IMR-90 (cell line): ENCODE results near the gene GATAD2A. TPM values are rescaled to one million over a fixed set of nuclear protein-coding genes. Genes with fewer than 3 reads are reported as not detected.

Experiments
- ATAC-seq: fragments of 200-7000 bp; cut with Tn5 transposase; 2 replicates; pipeline ENCODE4 v1.9.1; 2020; ENCODE audit warnings: low read depth, mild to moderate bottlenecking, moderate library complexity
- BruUV-seq: library from RNA; stranded (reverse); fragments of 400-500 nt; replicated peaks from 2 replicates; lab custom pipeline; 2021; lab: Mats Ljungman, UMichigan
- CTCF ChIA-PET: fragments of 300-600 bp; formaldehyde crosslinking; extraction: SDS; loops from one replicate; lab custom pipeline; 2021; ENCODE audit warnings: antibody characterized with exemption; lab: Yijun Ruan, JAX
- POLR2A ChIA-PET: fragments of 300-600 bp; sonication (Branson Sonifier 250); formaldehyde crosslinking; loops from one replicate; lab custom pipeline; 2022; ENCODE audit warnings: antibody characterized with exemption; ENCODE audit not compliant: unreplicated experiment; lab: Charles Lee
- DNase-seq: peaks from one replicate; pipeline ENCODE4 v3.0.0; 2013
- H2AFZ ChIP-seq: replicated peaks from 2 replicates; pipeline ENCODE3; 2013; ENCODE audit warnings: low read length, mild to moderate bottlenecking; ENCODE audit not compliant: poor library complexity
- H2AK5ac ChIP-seq: 2 replicates; pipeline ENCODE4 v1.6.1; 2013; ENCODE audit warnings: low read depth, low read length, inconsistent platforms
- H2AK9ac ChIP-seq: replicated peaks from 2 replicates; pipeline ENCODE3; 2013; ENCODE audit warnings: mild to moderate bottlenecking, low read depth, low read length, moderate library complexity; ENCODE audit not compliant: poor library complexity
- H2BK120ac ChIP-seq: 2 replicates; pipeline ENCODE4 v1.6.1; 2013; ENCODE audit warnings: low read depth, low read length, inconsistent platforms
- H2BK15ac ChIP-seq: 3 replicates; pipeline ENCODE4 v1.6.1; 2013; ENCODE audit warnings: low read depth, low read length, inconsistent platforms
- H2BK20ac ChIP-seq: 2 replicates; pipeline ENCODE4 v1.6.1; 2013; ENCODE audit warnings: low read depth, mild to moderate bottlenecking, inconsistent platforms, low read length, moderate library complexity
- H2BK5ac ChIP-seq: 2 replicates; pipeline ENCODE4 v1.6.1; 2013; ENCODE audit warnings: mild to moderate bottlenecking, low read depth, low read length, inconsistent platforms; ENCODE audit not compliant: poor library complexity, severe bottlenecking
- H3K14ac ChIP-seq: replicated peaks from 2 replicates; pipeline ENCODE4 v1.6.1; 2013; ENCODE audit warnings: low read depth, low read length, inconsistent platforms
- H3K18ac ChIP-seq: 2 replicates; pipeline ENCODE4 v1.6.1; 2013; ENCODE audit warnings: low read depth, low read length, control low read depth
- H3K23ac ChIP-seq: 2 replicates; pipeline ENCODE4 v1.6.1; 2013; ENCODE audit warnings: low read depth, low read length, inconsistent platforms
- H3K27ac ChIP-seq: 2 replicates; pipeline ENCODE4 v1.5.1; 2013; ENCODE audit warnings: mild to moderate bottlenecking, control low read depth, low read length; ENCODE audit not compliant: insufficient read depth
- H3K27me3 ChIP-seq: 2 replicates; pipeline ENCODE4 v1.6.1; 2013; ENCODE audit warnings: low read length; ENCODE audit not compliant: control insufficient read depth, insufficient read depth
- H3K36me3 ChIP-seq: 2 replicates; pipeline ENCODE4 v1.6.1; 2013; ENCODE audit warnings: low read length, mixed read lengths; ENCODE audit not compliant: control insufficient read depth, insufficient read depth
- H3K4ac ChIP-seq: 2 replicates; pipeline ENCODE4 v1.6.1; 2013; ENCODE audit warnings: low read depth, low read length, inconsistent platforms
- H3K4me1 ChIP-seq: 2 replicates; pipeline ENCODE4 v1.6.1; 2013; ENCODE audit warnings: low read length, mixed read lengths; ENCODE audit not compliant: control insufficient read depth, insufficient read depth
- H3K4me2 ChIP-seq: 2 replicates; pipeline ENCODE4 v1.6.1; 2013; ENCODE audit warnings: low read depth, mild to moderate bottlenecking, control low read depth, low read length, moderate library complexity
- H3K4me3 ChIP-seq: 2 replicates; pipeline ENCODE4 v1.5.1; 2013; ENCODE audit warnings: low read depth, mild to moderate bottlenecking, control low read depth, low read length, moderate library complexity; ENCODE audit not compliant: insufficient read depth
- H3K56ac ChIP-seq: 2 replicates; pipeline ENCODE4 v1.6.1; 2013; ENCODE audit warnings: low read length, inconsistent platforms; ENCODE audit not compliant: insufficient read depth; ENCODE audit errors: extremely low read depth
- H3K79me1 ChIP-seq, 2 experiments: 2 replicates each; pipeline ENCODE4 v1.6.1; 2013; ENCODE audit warnings: low read length in 2 of 2, inconsistent platforms in 1 of 2, low read depth in 1 of 2
- H3K9ac ChIP-seq: 2 replicates; pipeline ENCODE4 v1.6.1; 2013; ENCODE audit warnings: low read depth, low read length, control low read depth
- H3K9me1 ChIP-seq: 2 replicates; pipeline ENCODE4 v1.6.1; 2013; ENCODE audit warnings: low read length, inconsistent platforms; ENCODE audit not compliant: insufficient read depth
- H3K9me3 ChIP-seq: 2 replicates; pipeline ENCODE4 v1.6.1; 2013; ENCODE audit warnings: low read length; ENCODE audit not compliant: control insufficient read depth, insufficient read depth
- H4K20me1 ChIP-seq: 2 replicates; pipeline ENCODE4 v1.6.1; 2013; ENCODE audit warnings: low read length, inconsistent platforms; ENCODE audit not compliant: insufficient read depth
- H4K5ac ChIP-seq: 2 replicates; pipeline ENCODE4 v1.6.1; 2013; ENCODE audit warnings: mild to moderate bottlenecking, low read depth, low read length, control low read depth
- H4K8ac ChIP-seq, 2 experiments: 2 replicates each; pipeline ENCODE4 v1.6.1; 2013; ENCODE audit warnings: low read depth in 2 of 2, low read length in 2 of 2, control low read depth in 1 of 2, inconsistent platforms in 1 of 2
- H4K91ac ChIP-seq: 2 replicates; pipeline ENCODE4 v1.6.1; 2013; ENCODE audit warnings: low read depth, low read length, inconsistent platforms; ENCODE audit not compliant: insufficient read depth
- ELK1 ChIP-seq: fragments of 150-350 bp; IDR thresholded peaks from 2 replicates; pipeline ENCODE4 v1.6.1; 2016; ENCODE audit warnings: low read depth, mild to moderate bottlenecking, low read length, moderate library complexity, borderline replicate concordance
- MAFK ChIP-seq: IDR thresholded peaks from 2 replicates; pipeline ENCODE4 v1.6.1; 2012; ENCODE audit warnings: low read depth, low read length, improper control_type of control experiment
- MAZ ChIP-seq: IDR thresholded peaks from 2 replicates; pipeline ENCODE4 v1.6.1; 2012; ENCODE audit warnings: low read depth, mild to moderate bottlenecking, low read length, improper control_type of control experiment, moderate library complexity, borderline replicate concordance
- RFX5 ChIP-seq: IDR thresholded peaks from 2 replicates; pipeline ENCODE4 v1.8.0; 2012; ENCODE audit warnings: low read depth, mild to moderate bottlenecking, low read length, moderate library complexity
- WGBS, 2 experiments: methylation state at CpG; one replicate each; pipeline versions ENCODE4 v1.1.5 to v1.1.7; 2013; ENCODE audit warnings: missing lambda C conversion rate in 2 of 2; ENCODE audit not compliant: insufficient read length in 1 of 2; ENCODE audit errors: extremely low coverage in 2 of 2; 5-methylcytosine and 5-hydroxymethylcytosine counted together
- dilution Hi-C: fragments of 300-500 bp; cut with HindIII; formaldehyde crosslinking; loops from one replicate; pipeline ENCODE4 v1.14.3; 2018; ENCODE audit warnings: low sequenced_read_pairs; ENCODE audit not compliant: unreplicated experiment
- in situ Hi-C: fragments of 300-500 bp; cut with MboI; formaldehyde crosslinking; loops from 3 replicates; pipeline ENCODE4 v1.14.3; 2019; ENCODE audit warnings: low sequenced_read_pairs, inconsistent platforms, mixed read lengths
- intact Hi-C: fragments of 100-400 bp; cut with micrococcal nuclease; formaldehyde crosslinking; loops from 2 replicates; pipeline ENCODE4 v1.10.0; 2022
- polyA plus RNA-seq, 3 experiments: library from polyadenylated mRNA; depleted of rRNA; stranded (reverse); fragments of >200 nt; gene quantifications; 2 replicates each; pipeline ENCODE4 v1.2.3, GENCODE V29; 2012; ENCODE audit warnings: low replicate concordance in 1 of 3
- total RNA-seq: library from RNA; depleted of rRNA; stranded (reverse); fragments of >200 nt; gene quantifications from 2 replicates; pipeline ENCODE4 v1.2.3, GENCODE V29; 2012

GATAD2A gene
- total and polyA plus RNA-seq, 2 of the 4 experiments (the other 2 are of a cell fraction): 23.5 to 33.2 TPM

DNA sequence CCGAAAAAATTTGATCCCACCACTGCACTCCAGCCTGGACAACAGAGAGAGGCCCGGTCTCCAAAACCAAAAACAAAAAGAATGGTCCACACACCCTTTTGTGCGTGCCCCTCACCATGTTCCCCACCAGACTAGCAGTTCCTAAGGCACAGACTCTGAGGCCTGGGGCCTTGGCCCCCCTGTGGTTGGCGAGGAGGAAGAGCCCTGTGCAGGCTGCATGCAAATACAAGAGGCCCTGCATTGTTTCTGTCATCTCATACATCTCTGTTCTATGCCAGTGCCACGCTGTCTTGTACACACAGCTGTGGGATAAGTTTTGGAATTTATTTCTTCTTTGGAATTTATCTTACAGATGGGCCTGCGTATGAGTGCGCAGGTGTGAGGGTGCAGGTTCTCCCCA lies 118.6 kb downstream of the GATAD2A start:
- dilution Hi-C loops: no loop called here
- CTCF ChIA-PET: no interaction called here
- no TSS peak for BruUV-seq

More for the DNA sequence above, 118.6 kb downstream of the GATAD2A start:
- no peak overlapping the region for H3K4ac ChIP-seq
- H3K79me1 ChIP-seq: peaks cover 22 to 57% of the 10 kb centered on the region in 2 experiments
- 95% methylated on average over 4 of the region's 7 CpGs; no CpG with 5 or more reads in 1 of the 2 experiments for WGBS, 2 experiments
- no peak overlapping the region for H2AK9ac ChIP-seq
- in situ Hi-C loops (no loop called here), intact Hi-C loops (no loop called here)
- peaks cover 2% of the 10 kb centered on the region; the same call in 1 of the 2 replicates for H3K4me1 ChIP-seq
- H4K5ac ChIP-seq: no peak overlapping the region
- H3K9ac ChIP-seq: no peak overlapping the region
- H2BK120ac ChIP-seq: no peak overlapping the region
- H3K4me3 ChIP-seq: no peak overlapping the region
- no peaks in the 10 kb centered on the region for H3K9me3 ChIP-seq
- H2BK15ac ChIP-seq: no peak overlapping the region
- no peak overlapping the region for H2AK5ac ChIP-seq
- POLR2A ChIA-PET: no interaction called here
- H2BK5ac ChIP-seq: no peak overlapping the region
- no peak for TF ChIP-seq MAZ
- TF ChIP-seq MAFK: no peak
- no peak for TF ChIP-seq RFX5
- TF ChIP-seq ELK1: no peak
- H3K14ac ChIP-seq: no peak overlapping the region
- no peak overlapping the region for H4K8ac ChIP-seq
- DNase-seq: no peak
- H3K36me3 ChIP-seq: peaks cover 34% of the 10 kb centered on the region
- H2AFZ ChIP-seq: no peak overlapping the region
- no peaks in the 10 kb centered on the region for H3K27me3 ChIP-seq
- H2BK20ac ChIP-seq: no peak overlapping the region
- no peak overlapping the region for H3K27ac ChIP-seq
- H3K18ac ChIP-seq: no peak overlapping the region
- ATAC-seq: no peak
- no peak overlapping the region for H3K4me2 ChIP-seq
- H4K20me1 ChIP-seq: peaks cover 38% of the 10 kb centered on the region
- H3K56ac ChIP-seq: no peak overlapping the region
- no peaks in the 10 kb centered on the region for H3K9me1 ChIP-seq
- no peak overlapping the region for H3K23ac ChIP-seq
- no peak overlapping the region for H4K91ac ChIP-seq
